NB4 (cell line): ENCODE data around the gene PPIL4.

Experiments used
- DNase-seq: peaks from one replicate; pipeline ENCODE4 v3.0.0; 2010; ENCODE audit warnings: low read depth
- H3K4me3 ChIP-seq: one replicate; pipeline ENCODE4 v1.5.1; 2011; ENCODE audit warnings: mild to moderate bottlenecking, low read depth, low read length, moderate library complexity
- MYC ChIP-seq: IDR thresholded peaks from 2 replicates; pipeline ENCODE4 v1.6.1; 2011; ENCODE audit warnings: low read depth, low read length
- POLR2A ChIP-seq: IDR thresholded peaks from 2 replicates; pipeline ENCODE4 v1.6.1; 2011; ENCODE audit warnings: mild to moderate bottlenecking; ENCODE audit not compliant: insufficient read length; ENCODE audit errors: extremely low read depth
- TF ChIP-seq, protein P1 (sequence below): IDR thresholded peaks from 2 replicates; pipeline ENCODE4 v1.6.1; 2011; ENCODE audit warnings: low read depth, low read length
- TF ChIP-seq, protein P2 (sequence below): IDR thresholded peaks from one replicate; pipeline ENCODE4 v1.5.1; 2012; ENCODE audit warnings: low read depth, low read length

PPIL4 gene

DNA sequence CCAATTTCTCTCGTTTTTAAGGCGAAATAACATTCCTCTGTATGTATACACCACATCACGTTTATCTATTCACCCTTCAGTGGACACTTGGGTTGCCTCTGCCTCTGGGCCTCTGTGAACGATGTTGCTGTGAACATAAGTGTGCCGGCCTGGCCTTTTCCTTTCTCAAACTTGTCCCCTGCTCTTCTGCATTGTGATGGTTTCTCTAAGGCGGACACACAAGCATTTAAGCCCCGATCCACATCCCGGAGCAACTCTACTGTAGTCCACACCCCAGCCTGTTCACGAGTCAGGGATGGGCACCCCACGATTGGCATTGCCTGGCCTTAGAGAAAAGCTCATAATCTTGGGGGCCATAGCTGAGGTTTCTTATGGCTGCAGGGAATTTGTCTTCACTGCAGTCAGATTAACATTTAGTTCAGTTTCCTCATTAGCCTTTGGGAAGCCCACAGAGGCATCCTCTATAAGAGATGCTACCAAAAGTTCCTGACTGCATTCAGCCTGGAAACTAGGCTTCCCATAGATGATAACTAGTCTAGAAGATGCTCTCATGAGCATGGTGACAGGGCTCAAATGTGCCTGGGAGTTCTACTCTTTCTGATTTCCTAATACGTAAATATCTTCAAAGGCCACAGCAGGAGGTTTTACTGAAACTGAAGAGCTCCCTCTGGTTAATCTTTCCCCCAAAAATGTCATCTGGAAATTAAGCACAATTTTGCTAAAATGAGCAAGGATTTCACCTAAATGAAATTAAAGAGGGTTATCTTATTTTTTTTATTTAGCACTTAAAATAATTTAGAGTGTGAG lies 61.8 kb downstream of the PPIL4 start:
- no peak for DNase-seq
- no peak overlapping the region for H3K4me3 ChIP-seq
- TF ChIP-seq, protein P1, sequence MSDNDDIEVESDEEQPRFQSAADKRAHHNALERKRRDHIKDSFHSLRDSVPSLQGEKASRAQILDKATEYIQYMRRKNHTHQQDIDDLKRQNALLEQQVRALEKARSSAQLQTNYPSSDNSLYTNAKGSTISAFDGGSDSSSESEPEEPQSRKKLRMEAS: no peak
- TF ChIP-seq POLR2A (no peak), MYC (no peak)
- TF ChIP-seq, protein P2, sequence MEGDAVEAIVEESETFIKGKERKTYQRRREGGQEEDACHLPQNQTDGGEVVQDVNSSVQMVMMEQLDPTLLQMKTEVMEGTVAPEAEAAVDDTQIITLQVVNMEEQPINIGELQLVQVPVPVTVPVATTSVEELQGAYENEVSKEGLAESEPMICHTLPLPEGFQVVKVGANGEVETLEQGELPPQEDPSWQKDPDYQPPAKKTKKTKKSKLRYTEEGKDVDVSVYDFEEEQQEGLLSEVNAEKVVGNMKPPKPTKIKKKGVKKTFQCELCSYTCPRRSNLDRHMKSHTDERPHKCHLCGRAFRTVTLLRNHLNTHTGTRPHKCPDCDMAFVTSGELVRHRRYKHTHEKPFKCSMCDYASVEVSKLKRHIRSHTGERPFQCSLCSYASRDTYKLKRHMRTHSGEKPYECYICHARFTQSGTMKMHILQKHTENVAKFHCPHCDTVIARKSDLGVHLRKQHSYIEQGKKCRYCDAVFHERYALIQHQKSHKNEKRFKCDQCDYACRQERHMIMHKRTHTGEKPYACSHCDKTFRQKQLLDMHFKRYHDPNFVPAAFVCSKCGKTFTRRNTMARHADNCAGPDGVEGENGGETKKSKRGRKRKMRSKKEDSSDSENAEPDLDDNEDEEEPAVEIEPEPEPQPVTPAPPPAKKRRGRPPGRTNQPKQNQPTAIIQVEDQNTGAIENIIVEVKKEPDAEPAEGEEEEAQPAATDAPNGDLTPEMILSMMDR: no peak

DNA sequence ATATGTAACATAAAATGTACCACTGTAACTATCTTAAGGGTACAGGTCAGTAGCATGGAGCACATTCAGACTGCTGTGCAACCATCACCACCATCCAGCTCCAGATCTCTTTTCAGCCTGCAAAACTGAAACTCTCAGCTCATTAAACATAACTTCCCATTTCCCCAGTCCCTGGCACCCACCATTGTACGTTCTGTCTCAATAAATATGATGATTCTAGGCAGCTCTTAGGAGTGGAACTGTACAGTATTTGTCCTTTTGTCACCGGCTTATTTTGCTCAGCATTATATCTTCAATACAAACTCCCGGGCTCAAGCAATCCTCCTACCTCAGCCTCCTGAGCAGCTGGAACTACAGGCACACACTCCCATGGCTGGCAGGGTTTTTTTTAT lies 62.5 kb downstream of the PPIL4 start:
- peak; percentile 79 for DNase-seq
- TF ChIP-seq POLR2A (no peak), MYC (no peak)
- TF ChIP-seq, protein P2: no peak
- TF ChIP-seq, protein P1: no peak
- peak overlapping the region; percentile 61 for H3K4me3 ChIP-seq

DNA sequence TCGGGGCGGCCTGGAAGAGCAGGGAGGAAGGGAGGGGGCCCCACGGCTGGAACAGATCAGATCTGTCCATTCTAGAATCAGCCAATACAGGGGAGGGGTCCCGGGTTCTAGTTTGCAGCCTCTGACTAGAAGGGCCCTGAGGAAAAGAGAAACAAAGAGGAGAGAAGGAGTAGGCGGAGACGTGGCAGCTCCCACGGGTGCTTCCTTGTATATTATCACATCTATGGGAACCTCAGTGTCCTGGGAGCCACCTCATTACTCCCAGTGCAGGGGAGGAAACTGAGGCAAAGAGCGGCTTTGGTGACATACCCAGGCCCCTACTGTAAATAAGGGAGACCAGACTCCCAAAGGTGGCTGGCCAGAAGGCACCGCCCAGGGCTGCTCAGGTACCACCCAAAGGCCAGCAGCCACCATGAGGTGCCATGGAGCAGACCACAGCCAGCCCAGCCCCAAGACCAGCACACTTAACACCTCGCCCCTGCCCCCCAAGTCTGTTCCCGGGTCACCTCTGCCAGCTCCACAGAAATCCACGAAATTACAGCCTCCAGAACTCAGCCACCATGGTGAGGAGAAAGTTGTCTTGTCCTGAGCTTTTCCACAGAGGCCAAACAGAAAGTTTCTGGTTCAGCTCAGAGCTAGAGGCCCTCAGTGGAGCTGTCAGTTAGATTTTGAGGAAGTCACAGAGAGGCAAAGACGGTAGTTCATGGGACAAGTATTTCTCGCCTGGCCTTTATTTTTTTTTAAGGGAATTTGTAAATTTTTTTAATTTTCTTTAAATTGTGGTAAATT lies 63.1 kb downstream of the PPIL4 start:
- TF ChIP-seq, protein P2: no peak
- TF ChIP-seq, protein P1: no peak
- TF ChIP-seq MYC (no peak), POLR2A (peak; percentile 27)
- DNase-seq: peak; percentile 85
- peak overlapping the region; percentile 61 for H3K4me3 ChIP-seq

DNA sequence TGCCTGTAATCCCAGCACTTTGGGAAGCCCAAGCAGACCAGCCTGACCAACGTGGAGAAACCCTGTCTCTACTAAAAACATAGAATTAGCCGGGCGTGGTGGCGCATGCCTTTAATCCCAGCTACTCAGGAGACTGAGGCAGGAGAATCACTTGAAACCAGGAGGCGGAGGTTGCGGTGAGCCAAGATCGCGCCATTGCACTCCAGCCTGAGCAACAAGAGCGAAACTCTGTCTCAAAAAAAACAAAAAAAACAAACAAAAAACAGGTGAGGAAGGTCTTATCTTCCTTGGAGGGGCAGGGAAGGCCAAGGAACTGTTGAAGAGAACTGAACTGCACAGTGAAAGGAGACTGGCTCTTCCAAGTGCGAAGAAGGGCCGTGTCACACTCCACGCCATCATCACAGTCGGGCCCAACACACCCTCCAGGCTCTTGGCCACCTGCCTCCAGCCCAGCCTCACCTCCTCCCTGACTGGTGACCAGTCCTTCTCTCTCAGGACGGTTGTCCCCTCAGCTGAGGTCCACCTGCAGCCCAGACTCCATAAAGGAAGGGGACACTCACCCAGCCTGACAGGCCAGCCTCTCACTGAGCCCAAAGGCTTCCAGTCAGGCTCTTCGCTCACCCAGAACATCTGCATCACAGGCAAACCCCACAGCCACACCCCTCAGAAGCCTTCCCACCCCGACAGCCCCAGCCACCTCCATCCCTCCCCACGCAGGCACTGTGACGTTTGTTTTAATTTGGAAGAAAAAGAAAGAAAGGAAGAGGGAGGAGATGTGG lies 65.2 kb downstream of the PPIL4 start:
- no peak for DNase-seq
- H3K4me3 ChIP-seq: no peak overlapping the region
- TF ChIP-seq MYC: no peak
- TF ChIP-seq, protein P1: no peak
- TF ChIP-seq, protein P2: no peak
- no peak for TF ChIP-seq POLR2A

DNA sequence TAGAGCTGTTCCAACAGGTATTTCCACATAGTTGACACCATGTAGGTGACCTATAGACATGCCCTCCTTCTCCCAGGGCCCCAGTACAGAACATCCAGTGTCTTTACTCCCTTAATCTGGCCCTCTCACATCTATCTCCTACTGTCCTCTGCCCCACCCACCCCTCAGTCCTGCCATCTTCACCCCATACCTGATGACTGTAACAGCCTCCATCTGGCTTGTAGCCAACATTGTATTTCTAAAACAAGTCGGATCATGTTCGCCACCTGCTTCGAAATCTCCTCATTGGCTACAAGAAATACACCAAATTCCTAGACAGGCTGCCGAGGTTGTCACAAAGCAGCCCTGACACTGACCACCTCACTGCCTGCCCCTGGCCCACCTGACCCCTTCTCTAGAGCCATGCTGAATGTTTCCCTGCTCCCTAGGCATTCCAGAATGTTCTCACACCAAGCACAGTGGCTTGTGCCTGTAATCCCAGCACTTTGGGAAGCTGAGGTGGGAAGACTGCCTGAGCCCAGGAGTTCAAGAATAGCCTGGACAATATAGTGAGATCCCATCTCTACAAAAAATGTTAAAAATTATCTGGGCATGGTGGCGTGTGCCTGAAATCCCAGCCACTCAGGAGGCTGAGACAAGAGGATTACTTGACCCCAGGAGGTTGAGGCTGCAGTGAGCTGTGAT lies 67.1 kb downstream of the PPIL4 start:
- TF ChIP-seq, protein P1: no peak
- no peak for TF ChIP-seq POLR2A
- TF ChIP-seq, protein P2: no peak
- TF ChIP-seq MYC: no peak
- H3K4me3 ChIP-seq: no peak overlapping the region
- no peak for DNase-seq
